NCI-H460 (cell line): ENCODE data around the gene RTL10. TPM values are rescaled to one million over a fixed set of nuclear protein-coding genes. Genes with fewer than 3 reads are reported as not detected.

ENCODE experiments used
- DNase-seq: peaks from one replicate; pipeline ENCODE4 v3.0.0-alpha.2; 2016; ENCODE audit warnings: low read depth; ENCODE audit errors: extremely low read depth
- total RNA-seq: library from RNA; depleted of rRNA; stranded (reverse); fragments of >200 nt; shearing (Covaris generic); gene quantifications from 2 replicates; pipeline ENCODE4 v1.2.3, GENCODE V29; 2014; rRNA removed

The RTL10 gene
- total RNA-seq, 1 experiment from 2014 or later: 13.0 TPM

DNA sequence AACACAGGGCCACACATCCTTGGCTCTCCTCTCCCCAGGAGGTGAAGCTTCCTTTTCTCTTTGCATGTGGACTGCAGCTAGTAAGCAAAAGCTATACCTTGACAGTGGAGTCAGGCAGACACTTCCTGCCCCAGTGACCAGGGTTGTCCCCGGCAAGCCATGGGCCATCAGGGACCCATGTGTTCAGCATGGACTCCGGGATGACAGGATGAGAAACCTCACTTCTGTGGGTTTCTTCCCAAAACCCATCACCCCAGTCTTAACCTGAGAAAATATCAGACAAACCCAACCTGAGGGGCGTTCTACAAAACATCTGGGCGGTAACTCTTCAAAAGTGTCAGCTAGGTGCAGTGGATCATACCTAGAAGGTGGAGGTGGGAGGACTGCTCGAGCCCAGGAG, 40.2 kb downstream of the RTL10 start:
- DNase-seq: no peak

DNA sequence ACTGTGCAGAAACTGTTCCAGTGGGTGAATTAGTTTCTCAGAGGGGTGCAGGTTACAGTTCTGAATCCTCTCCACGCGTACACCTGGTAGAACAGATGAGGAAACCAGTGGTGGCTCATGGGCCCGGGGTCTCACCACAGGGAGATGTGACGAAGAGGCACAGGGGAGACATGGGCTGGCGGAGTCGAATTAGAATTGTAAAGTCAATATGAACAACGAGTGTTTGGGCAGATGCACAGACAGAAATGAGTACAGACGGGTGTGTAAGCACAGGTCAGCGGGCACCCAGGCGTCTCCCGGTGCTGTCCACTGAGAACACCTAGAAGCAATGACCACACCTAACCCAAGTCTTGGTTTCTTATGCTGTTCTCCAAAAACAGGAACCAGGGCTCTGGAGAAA, 41.8 kb downstream of the RTL10 start:
- no peak for DNase-seq

DNA sequence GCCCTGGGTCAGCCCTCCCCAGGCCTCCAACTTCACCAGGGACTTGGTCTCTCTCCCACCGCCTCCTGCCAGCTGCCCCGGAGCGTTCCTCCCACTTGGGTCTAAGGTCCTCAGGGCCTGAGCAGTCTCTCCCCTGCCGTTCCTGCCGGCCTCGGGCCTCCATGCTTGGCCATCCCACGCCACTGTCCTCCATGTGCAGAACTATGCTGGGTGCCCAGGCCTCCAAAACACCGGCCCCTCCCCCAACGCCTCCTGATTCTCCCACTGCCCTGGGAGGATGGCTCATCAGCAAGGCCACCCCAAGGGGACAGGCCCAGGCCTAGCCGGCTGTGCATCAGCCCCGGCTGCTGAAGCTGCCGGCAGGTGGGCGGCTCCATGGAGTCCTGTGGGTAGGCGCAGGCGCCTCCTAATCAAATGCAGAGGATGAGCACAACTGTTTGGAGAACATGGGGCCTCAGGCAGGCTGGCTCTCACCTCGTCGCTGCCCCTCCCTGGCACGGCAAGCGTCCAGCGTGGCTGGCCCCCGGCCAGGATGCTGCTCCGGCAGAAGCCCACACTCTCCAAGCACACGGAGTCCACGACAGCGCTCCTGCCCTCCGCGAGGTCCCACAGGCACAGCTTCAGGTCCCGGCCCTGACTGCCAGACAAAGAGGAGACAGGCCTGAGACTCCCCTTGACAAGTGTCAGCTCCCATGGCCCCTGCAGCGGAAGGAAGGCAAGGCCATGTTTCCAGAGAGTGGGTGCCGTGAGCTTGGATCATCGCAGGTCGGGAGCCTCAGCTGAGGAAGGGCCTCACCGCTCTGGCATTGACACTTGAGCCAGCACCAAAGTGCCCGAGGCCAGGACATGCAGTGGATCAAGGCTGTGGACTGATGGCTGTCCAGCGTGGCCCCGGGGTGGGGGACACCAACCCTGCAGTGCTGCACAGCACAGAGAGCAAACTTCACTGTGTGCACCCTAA, 42.6 kb downstream of the RTL10 start:
- DNase-seq: no peak

DNA sequence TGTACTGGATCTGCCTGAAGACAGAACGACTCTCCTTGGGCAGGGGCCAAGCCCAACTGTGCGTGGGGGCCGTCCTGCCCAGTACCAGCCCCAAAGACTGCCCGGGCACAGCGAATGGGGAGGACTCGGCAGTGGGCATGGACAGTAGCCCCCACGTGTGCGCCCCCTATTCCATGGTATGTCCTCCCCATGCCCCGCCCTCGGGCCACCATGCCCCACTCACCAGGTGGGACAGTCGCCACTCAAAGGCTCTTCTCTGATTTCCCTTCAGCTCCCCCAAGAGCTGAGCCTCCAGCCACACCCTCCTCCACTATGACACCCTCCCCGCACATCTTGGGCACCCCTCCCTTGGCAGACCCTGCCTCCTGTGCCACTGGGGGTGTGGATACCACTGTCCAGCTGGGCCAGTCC, 43.5 kb downstream of the RTL10 start:
- no peak for DNase-seq

DNA sequence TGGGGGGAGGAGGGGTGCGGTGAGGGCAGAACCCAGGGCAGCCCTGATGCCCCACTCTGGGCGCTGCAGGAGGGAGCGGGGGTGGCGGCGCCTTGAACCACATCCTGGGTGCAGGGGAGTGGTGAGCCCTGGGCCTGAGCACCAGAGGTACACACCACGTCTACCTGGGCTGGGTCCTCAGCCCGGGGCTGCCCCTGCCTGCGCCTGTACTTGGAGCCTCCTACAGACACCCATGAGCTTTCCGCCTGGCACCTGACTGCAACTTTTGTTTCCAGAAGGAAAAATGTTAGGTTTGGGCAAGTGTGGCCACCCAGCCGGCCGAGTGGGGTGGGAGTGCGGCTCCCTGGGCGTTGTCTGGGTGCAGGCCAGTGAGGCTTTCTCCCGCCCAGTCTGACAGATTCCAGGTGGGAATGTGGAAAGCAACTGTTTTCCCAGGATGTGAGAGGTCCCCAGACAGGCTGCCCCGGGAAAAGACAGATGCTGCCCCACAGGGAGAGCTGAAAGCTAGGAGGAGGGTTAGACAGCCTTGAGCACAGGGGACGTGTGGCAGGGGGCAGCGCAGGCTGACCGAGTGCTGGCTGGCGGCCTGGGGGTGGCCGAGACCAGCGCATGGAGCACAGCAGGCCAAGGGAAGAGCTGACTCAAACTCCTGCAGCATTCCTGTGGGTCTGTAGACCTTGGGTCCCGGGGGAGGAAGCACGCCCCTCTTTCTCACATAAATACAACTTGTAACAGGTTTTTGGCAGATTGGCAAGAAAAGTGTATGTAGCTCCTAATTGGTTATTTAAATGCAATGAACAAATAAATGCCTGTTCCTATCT, 44.1 kb downstream of the RTL10 start:
- DNase-seq: no peak

DNA sequence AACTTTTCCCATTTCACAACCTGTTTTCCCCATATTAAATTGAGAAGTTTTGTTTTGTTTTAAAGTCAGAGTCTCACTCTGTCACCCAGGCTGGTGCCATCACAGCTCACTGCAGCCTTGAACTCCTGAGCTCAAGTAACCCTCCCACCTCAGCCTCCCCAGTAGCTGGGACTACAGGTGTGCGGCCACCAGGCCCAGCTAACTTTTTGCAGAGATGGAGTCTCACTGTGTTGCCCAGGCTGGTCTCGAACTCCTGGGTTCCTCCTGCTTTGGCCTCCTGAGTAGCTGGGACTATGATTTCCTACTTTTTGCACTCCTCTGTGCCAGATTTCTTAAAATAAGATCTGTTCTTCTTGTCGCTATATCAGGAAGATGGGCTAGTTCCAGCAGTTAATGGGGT, 44.9 kb downstream of the RTL10 start:
- DNase-seq: no peak

DNA sequence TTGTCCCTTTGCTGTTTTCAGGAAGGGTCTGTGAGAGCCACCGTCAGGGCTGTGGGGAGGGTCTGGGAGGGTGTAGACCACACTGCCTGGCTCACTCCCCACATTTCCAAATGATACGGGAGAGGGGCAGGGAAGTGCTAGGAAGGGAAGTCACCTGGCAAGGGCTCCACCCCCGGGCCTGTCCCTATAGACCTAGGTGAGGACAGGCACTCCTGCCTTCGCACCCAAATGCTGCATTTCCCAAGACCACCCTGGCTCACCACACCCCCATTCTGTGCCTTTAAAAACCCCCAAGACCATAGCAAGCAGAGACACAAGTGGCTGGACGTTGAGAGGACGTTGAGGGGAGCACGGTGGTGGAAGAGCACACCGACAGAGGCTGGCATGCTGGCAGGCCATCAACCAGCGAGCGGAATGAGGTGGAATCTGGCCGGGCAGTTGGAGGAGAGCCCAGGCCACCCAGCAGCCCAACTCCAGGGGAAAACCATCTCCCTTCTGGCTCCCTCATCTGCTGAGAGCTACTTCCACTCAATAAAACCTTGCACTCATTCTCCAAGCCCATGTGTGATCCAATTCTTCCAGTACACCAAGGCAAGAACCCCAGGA, 45.7 kb downstream of the RTL10 start:
- DNase-seq: no peak

DNA sequence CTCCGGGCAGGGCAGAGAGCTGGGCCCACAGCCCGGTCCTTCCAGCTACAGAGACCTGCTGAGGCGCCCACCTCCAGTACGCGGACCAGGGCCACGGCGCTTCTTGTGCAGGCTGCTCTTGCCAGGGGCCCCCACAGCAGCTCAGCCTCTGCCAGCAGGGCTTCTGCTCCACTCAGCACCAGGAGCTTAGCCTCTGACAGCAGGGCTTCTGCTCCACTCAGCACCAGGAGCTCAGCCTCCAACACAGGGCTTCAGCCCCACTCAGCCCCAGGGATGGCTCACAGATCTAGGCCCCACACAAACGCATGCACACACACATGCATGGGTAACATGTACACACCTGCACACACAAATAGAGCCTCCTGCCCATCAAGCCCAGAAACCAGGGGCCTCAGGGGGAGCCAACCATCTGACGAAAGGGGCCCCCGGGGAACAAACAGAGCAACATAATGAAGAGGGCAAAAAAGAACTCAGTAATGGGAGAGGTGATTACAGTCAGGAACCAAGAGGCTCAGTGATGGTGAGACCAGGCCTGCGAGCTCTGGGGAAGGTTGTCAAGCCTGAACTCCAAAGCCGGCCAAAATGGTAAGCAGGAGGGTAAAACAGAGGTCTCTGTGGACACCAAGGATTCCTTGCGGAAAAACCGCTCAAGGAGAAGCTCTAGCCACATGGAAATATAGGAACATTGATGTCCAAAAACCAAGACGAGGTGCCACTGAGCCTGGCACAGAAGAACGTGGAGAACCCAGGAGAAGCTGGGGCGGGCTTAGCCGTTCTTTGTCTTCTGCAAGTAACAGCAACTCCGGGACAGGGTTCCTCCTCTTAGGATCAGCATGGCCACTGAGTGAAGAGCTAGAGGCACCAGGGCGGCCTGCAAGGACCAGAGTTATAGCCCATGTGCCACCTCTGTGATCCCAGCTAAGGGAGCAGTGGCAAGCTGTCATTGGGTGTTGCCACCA, 46.5 kb downstream of the RTL10 start:
- no peak for DNase-seq

DNA sequence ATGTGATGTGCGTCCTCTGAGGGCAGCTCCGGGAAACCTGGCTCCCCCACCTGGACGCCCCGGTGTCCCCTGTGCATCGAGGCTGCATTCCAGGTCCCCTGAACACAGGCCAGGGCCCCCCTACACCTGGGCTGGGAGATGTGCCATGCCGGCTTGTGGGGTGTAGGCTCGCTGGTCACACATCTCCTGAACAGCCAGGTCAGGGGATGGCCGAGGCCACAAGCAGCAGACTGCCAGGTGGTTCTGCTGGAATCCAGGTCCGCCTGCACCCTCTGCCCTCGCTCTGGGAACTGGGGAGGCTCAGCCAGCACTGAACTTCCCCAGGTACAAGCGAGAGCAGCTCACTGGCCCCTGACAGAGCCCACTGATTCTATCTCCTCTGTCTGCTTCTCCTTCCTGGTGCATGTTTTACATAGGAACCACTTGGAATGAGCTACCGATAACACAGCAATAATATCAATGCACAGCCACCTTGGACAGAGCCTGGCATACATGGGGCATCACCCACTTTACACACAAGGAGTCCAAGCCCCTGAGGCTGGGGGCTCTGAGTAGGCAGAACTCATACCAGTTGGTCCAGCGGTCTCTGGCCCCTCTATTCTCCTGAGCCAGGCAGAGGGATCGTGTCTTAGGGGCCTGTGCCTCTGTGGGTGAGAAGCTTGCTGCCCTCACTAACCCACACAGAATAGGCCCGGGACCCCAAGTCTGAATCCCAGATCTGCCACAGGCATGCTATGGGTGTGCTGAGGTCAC, 47.3 kb downstream of the RTL10 start:
- no peak for DNase-seq

DNA sequence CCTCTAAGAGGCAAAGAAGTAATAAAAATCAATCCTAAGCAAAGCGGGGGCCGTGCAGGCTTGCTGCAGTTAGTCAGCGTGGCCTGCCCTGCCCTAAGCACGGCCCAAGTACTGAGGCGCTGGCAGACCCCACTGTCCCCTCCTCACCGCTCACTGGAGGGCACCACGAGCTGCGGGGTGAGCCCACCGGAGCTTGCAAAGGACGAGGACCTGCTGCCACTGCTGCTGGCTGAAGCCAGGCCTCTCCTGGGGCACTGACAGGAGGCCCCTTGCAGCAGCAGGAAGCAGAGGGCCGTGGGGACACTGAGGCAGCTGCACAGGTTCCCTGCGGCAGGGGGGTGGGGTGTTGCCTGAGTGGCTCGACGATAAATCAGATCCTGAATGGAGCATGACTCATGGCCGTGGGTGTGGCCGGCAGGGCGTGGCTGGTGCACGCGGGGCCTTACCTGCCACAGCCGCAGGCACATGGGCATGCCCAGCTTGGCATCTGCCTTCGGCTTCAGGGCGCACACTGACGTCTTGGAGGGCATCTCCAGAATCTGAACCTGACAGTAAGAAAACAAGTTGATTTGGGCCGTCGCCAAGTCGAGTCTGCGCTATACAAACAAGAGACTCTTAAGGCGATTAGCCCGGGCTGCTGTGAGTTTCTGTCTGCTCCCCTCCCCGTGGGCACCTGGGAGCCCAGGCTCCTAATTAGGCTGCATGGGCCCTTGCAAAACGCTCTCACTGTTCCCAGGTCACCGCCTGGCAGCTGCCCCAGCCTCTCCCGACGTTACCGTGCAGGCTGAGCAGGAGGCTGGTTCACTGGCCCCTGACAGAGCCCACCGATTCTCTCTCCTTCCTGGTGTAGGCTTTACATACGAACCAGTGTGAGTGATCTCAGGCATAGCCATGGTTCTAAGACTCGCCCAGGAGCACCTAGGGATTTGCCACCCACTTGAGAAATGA, 48.2 kb downstream of the RTL10 start:
- peak; percentile 44 for DNase-seq

DNA sequence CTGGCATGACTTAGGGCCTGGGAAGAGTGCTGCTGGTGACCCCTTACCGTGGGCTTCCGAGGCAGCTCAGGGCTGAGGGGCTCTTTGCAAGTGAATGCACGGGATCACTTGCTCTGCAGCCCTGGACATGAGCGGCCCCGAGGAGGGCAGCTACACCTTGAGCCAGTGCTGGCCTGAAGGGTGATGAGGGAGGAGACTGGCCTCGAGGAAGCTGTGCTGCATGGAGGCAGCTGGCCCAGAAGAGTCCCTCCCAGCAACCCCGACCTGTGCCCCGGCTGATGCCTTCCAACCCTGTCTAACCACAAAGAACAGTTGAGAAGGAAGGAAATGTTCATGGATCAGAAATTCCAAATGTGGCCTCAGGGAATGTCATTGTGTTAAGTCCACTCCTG, 48.9 kb downstream of the RTL10 start:
- no peak for DNase-seq

Other genes starting within 250 kb of the RTL10 start
- 11.7 and 17.4 TPM in 2 replicates for gene SEPTIN5, start 140.4 kb downstream of the RTL10 start, total RNA-seq
- gene GP1BB, start 131.3 kb downstream of the RTL10 start, total RNA-seq: 3.9 and 4.5 TPM in 2 replicates
- 2.6 and 3.3 TPM in 2 replicates for gene TBX1, start 94.1 kb downstream of the RTL10 start, total RNA-seq
- gene GNB1L, start within 50 bp of the RTL10 start, total RNA-seq: 9.6 and 11.7 TPM in 2 replicates
- gene COMT, start 86.9 kb upstream of the RTL10 start, total RNA-seq: 90.3 and 100 TPM in 2 replicates
- gene TXNRD2, start 86.9 kb upstream of the RTL10 start, total RNA-seq: 36.4 and 38.2 TPM in 2 replicates
- 0.84 and 1.4 TPM in 2 replicates for gene ARVCF, start 161.9 kb upstream of the RTL10 start, total RNA-seq
- 13.0 and 15.2 TPM in 2 replicates for gene TANGO2, start 166.2 kb upstream of the RTL10 start, total RNA-seq
- 12.7 and 15.2 TPM in 2 replicates for gene DGCR8, start 225.4 kb upstream of the RTL10 start, total RNA-seq